Muscle of arm (tissue), 14 donors: ENCODE measurements around the gene B4GALT2. TPM values are rescaled to one million over a fixed set of nuclear protein-coding genes. Genes with fewer than 3 reads are reported as not detected.
A peak's percentile ranks its signal among the peaks of the same experiment; 100 is the strongest.

Experiments used
- DNase-seq: peaks from one replicate; pipeline ENCODE4 v3.0.0-alpha.2; 2013
- long read RNA-seq, 11 donors: transcript quantifications; one replicate each; lab custom pipeline, GENCODE V29; 2026
- polyA plus RNA-seq, 12 donors: library from polyadenylated mRNA; unstranded; fragments of 120-200 nt; gene quantifications; one replicate each; pipeline ENCODE4 v1.2.1, GENCODE V29; 2013; ENCODE audit not compliant: insufficient read length in 12 of 12

The B4GALT2 gene, protein sequence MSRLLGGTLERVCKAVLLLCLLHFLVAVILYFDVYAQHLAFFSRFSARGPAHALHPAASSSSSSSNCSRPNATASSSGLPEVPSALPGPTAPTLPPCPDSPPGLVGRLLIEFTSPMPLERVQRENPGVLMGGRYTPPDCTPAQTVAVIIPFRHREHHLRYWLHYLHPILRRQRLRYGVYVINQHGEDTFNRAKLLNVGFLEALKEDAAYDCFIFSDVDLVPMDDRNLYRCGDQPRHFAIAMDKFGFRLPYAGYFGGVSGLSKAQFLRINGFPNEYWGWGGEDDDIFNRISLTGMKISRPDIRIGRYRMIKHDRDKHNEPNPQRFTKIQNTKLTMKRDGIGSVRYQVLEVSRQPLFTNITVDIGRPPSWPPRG
- 10 to 100 TPM in 11 of 12 donors, not detected in 1; 33.0 to 60.0 (median 39.6) TPM for polyA plus RNA-seq
- long read RNA-seq, donor 1, transcript B4GALT2-203 (7 exons, 2,203 nt), result major isoform, 15 of 45 reads
- long read RNA-seq, donor 1, partial matches to known transcripts, result 27 of 45 reads
- long read RNA-seq, donor 1, other reads (novel, unspliced or antisense), result 0 of 45 reads
- long read RNA-seq, donor 2, transcript B4GALT2-203 (7 exons, 2,203 nt), result major isoform, 17 of 17 reads
- long read RNA-seq, donor 2, partial matches to known transcripts, result 0 of 17 reads
- long read RNA-seq, donor 2, other reads (novel, unspliced or antisense), result 0 of 17 reads
- long read RNA-seq, donor 3, transcript B4GALT2-203 (7 exons, 2,203 nt), result major isoform, 6 of 6 reads
- long read RNA-seq, donor 3, partial matches to known transcripts, result 0 of 6 reads
- long read RNA-seq, donor 3, other reads (novel, unspliced or antisense), result 0 of 6 reads
- long read RNA-seq, donor 4, partial matches to known transcripts, result 0 of 2 reads
- long read RNA-seq, donor 4, other reads (novel, unspliced or antisense), result 0 of 2 reads
- long read RNA-seq, donor 5, transcript B4GALT2-203 (7 exons, 2,203 nt), result major isoform, 19 of 19 reads
- long read RNA-seq, donor 5, partial matches to known transcripts, result 0 of 19 reads
- long read RNA-seq, donor 5, other reads (novel, unspliced or antisense), result 0 of 19 reads
- long read RNA-seq, donor 6, transcript B4GALT2-203 (7 exons, 2,203 nt), result major isoform, 12 of 12 reads
- long read RNA-seq, donor 6, partial matches to known transcripts, result 0 of 12 reads
- long read RNA-seq, donor 6, other reads (novel, unspliced or antisense), result 0 of 12 reads
- long read RNA-seq, donor 7, transcript B4GALT2-203 (7 exons, 2,203 nt), result major isoform, 6 of 6 reads
- long read RNA-seq, donor 7, partial matches to known transcripts, result 0 of 6 reads
- long read RNA-seq, donor 7, other reads (novel, unspliced or antisense), result 0 of 6 reads
- long read RNA-seq, donor 8, transcript B4GALT2-203 (7 exons, 2,203 nt), result major isoform, 24 of 52 reads
- long read RNA-seq, donor 8, partial matches to known transcripts, result 22 of 52 reads
- long read RNA-seq, donor 8, other reads (novel, unspliced or antisense), result 5 of 52 reads
- long read RNA-seq, donor 9, transcript B4GALT2-203 (7 exons, 2,203 nt), result major isoform, 11 of 43 reads
- long read RNA-seq, donor 9, partial matches to known transcripts, result 32 of 43 reads
- long read RNA-seq, donor 9, other reads (novel, unspliced or antisense), result 0 of 43 reads
- long read RNA-seq, donor 10, transcript B4GALT2-203 (7 exons, 2,203 nt), result major isoform, 19 of 40 reads
- long read RNA-seq, donor 10, partial matches to known transcripts, result 21 of 40 reads
- long read RNA-seq, donor 10, other reads (novel, unspliced or antisense), result 0 of 40 reads
- long read RNA-seq, donor 11, transcript B4GALT2-203 (7 exons, 2,203 nt), result major isoform, 11 of 37 reads
- long read RNA-seq, donor 11, partial matches to known transcripts, result 26 of 37 reads
- long read RNA-seq, donor 11, other reads (novel, unspliced or antisense), result 0 of 37 reads

GRCh38 chr1:43978551-43979260 lies at the start of gene B4GALT2:
Gene B4GALT2, plus strand, starts transcription at chr1:43979210. Its CDS starts 1,951 bp downstream, at chr1:43981161.
- no peak for DNase-seq

DNA sequence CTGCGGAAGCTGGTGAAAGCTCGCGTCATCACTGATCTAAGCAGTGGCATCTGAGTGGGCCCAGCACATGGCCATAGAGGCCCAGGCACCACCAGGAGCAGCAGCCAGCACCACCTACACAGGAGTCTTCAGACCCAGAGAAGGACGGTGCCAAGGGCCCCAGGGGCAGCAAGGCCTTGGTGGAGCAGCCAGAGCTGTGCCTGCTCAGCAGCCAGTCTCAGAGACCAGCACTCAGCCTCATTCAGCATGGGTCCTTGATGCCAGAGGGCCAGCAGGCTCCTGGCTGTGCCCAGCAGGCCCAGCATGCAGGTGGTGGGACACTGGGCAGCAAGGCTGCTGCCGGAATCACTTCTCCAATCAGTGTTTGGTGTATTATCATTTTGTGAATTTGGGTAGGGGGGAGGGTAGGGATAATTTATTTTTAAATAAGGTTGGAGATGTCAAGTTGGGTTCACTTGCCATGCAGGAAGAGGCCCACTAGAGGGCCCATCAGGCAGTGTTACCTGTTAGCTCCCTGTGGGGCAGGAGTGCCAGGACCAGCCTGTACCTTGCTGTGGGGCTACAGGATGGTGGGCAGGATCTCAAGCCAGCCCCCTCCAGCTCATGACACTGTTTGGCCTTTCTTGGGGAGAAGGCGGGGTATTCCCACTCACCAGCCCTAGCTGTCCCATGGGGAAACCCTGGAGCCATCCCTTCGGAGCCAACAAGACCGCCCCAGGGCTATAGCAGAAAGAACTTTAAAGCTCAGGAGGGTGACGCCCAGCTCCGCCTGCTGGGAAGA lies 48.7 kb upstream of the B4GALT2 start:
- no peak for DNase-seq

- no peak for DNase-seq
These were observed 48.1 kb upstream of the B4GALT2 start for GRCh38 chr1:43930949-43931275.

- DNase-seq, result no peak
These were observed 47.0 kb upstream of the B4GALT2 start for GRCh38 chr1:43931711-43932660.

DNA sequence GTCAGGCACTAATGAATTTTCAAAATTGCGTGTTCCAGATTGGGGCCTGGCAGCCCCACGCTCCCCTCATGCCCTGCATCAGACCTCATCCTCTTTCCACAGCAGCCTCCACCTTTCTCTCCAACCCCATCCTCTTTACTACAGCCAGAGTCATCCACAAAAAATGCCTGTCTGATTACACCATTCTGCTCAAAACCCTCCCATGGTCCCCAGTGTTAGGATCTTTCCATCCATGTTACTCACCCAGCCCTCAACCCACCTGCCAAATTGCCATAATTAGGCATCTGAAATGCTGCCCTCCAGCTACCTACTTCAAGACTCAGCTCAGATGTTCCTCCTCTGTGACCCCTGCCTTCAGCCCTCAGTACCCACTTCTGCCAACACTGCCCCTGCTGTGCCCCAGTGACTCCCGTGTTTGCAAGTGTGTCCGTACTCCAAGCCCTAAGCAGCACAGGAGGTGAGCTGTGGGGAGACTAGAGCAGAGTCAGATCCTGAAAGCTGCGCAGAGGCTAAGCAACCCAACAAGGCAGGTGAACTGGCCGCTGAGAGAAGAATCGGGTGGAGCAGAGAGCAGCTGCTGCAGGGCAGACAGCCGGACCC lies 46.1 kb upstream of the B4GALT2 start:
- DNase-seq, result no peak

DNA sequence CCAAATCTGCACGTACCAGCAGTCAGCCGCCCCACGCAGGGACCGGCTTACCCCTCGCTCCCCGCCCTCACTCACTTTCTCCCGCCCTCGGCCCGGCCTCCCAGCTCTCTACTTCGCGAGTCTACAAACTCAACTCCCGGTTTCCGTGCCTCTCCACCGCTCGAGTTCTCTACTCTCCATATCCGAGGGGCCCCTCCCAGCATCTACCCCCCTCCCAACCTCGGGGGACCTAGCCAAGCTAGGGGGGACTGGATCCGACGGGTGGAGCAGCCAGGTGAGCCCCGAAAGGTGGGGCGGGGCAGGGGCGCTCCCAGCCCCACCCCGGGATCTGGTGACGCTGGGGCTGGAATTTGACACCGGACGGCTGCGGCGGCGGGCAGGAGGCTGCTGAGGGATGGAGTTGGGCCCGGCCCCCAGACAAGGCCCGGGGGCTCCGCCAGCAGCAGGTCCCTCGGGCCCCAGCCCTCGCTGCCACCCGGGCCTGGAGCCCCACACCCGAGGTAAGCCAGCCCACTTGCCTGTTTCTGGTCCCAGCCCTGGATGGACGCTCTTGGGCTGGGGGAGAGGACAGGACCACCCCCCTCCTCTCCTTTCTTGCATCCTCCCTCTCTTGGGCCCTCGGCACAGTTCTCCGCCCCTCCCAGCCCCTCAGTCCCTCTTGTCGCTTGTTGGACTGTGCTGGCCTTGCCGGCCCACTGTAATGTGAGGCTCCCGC lies 45.5 kb upstream of the B4GALT2 start, which contains the start of gene ARTN:
Gene ARTN (plus strand): TSS at position 416 of the 715 bp plus-strand sequence. CDS start 1,856 bp downstream, outside the sequence.
- no peak for DNase-seq

GRCh38 chr1:43934101-43934985 lies 44.7 kb upstream of the B4GALT2 start:
- peak; percentile 55 for DNase-seq

- no peak for DNase-seq
These were observed 44.1 kb upstream of the B4GALT2 start for GRCh38 chr1:43934986-43935324.

DNA sequence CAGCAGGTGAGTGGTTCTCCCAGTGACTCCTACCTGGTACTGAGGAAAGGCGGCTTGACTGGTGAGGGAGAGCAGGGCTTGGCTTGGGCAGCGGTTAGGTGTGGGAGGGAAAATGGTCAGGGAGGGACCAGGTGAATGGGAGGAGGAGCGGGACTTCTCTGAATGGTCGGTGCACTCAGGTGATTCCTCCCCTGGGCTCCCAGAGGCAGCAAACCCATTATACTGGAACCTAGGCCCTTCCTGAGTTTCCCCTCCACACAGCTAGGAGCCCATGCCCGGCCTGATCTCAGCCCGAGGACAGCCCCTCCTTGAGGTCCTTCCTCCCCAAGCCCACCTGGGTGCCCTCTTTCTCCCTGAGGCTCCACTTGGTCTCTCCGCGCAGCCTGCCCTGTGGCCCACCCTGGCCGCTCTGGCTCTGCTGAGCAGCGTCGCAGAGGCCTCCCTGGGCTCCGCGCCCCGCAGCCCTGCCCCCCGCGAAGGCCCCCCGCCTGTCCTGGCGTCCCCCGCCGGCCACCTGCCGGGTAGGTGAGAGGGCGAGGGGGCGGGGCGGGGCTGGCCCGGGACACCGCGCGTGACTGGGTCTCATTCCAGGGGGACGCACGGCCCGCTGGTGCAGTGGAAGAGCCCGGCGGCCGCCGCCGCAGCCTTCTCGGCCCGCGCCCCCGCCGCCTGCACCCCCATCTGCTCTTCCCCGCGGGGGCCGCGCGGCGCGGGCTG lies 43.1 kb upstream of the B4GALT2 start:
- no peak for DNase-seq

GRCh38 chr1:43936431-43937151 lies 42.4 kb upstream of the B4GALT2 start:
- DNase-seq, result no peak

DNA sequence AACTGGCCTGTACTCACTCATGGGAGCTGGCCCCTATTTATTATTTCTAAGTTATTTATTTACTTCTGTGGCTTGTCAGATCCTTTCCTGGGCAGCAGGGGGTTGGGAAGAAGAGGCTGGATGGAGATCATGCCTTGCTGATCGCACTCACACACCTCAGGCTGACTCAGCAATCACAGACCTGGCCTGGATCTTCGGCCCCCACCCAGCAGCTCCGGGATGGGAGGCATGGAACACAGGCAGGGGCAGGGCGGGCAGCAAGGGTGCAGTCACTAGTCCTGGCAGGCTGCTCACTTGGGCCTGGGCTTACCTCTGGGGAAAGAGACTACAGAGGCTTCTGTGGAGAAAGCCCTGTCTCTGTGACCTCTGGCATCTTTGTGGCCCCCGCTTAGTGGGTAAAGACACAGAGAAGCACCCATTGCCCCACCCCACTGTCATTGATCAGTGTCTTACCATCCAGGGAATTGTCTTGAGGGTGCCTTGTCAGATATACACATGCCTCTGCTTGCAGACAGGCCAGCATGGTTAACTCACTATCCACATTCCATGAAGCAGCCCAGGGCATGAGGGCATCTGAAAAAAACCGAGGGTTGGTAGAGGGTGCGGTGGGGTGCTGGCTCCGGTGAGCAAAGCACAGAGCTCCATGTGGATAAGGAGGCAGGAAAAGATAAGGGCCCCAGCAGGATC lies 41.7 kb upstream of the B4GALT2 start:
- no peak for DNase-seq

DNA sequence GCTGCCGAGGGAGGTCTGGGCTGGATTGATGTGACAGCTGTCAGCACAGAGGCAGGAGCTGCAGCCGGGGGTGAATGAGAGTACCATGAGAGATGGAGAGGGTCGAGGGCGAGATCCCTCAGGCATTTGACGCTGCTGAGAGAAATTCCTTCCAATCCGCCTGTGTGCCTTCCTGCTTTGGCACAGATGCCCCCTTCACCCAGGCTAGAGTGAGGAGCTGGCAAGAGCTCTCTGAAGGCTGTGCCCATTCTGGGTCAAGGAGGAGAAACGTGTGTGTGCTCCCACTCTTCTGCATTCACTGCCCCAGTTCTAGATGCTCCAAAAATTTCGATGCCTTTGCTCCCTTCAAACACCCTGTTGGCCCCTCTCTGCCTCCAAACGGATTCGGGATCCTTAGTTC lies 40.6 kb upstream of the B4GALT2 start:
- DNase-seq, result no peak

DNA sequence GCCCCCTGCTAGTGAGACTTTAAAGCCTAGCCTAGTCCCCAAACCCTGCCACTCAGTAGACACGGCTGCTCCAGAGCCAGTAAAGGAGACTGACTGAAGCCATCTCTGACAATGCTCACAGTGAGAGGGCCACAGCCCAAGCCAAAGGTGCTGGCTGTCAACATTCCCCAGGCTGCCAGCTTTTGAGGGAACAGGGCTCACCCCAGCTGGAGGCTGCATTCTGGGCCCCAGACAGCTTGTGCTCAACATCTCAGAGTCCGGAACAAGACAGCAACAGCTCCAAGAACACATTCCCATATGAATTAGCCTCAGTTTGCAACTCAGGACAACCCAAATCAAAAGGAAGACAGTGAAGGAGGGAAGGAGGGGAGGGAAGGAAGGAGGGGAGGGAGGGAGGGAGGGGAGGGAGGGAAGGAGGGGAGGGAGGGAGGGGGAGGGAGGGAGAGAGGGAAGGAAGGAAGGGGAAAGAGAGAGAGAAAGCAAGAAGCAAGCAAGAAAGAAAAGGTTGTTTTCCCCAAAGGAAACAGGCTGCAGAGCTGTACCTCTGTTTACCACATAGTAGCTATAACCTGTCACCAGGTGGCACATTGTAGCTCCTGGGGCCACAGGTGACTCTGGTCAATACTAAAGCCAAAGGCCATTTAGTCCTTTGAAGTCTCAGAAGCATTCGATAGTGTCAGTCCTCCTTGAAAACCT lies 40.0 kb upstream of the B4GALT2 start:
- no peak for DNase-seq
